ENCODE measurements around the gene RASAL2.

- TF ChIP-seq CTCF (IDR thresholded peaks at IDR 0.05) (no peak), EZH2 (IDR thresholded peaks at IDR 0.05; ENCODE audit: borderline replicate concordance, insufficient read depth, low read depth, low read length, poor library complexity, severe bottlenecking) (no peak)
Measured at GRCh38 chr1:178470411-178470960, 376.6 kb downstream of the RASAL2 start.
